HCT116 (cell line): ENCODE data around the gene CDCA3. TPM values are rescaled to one million over a fixed set of nuclear protein-coding genes. Genes with fewer than 3 reads are reported as not detected.

Source experiments
- ATAC-seq: fragments of 200-7000 bp; cut with Tn5 transposase; 2 replicates; pipeline ENCODE4 v1.9.1; 2020; ENCODE audit warnings: mild to moderate bottlenecking, moderate library complexity
- BruUV-seq: library from RNA; stranded (reverse); fragments of 400-500 nt; replicated peaks from 2 replicates; lab custom pipeline; 2021; lab: Mats Ljungman, UMichigan
- CTCF ChIA-PET: fragments of 300-600 bp; sonication (Branson Sonifier 250); formaldehyde crosslinking; loops from one replicate; lab custom pipeline; 2021; ENCODE audit warnings: antibody characterized with exemption; lab: Charles Lee
- POLR2A ChIA-PET: fragments of 300-600, 350-600 bp; sonication (Branson Sonifier 250); formaldehyde crosslinking; loops from one replicate; lab custom pipeline; 2021; ENCODE audit warnings: antibody characterized with exemption; lab: Charles Lee
- RAD21 ChIA-PET, 2 experiments: fragments of 300-600 bp; sonication (Branson Sonifier 250); formaldehyde crosslinking; loops; one replicate each; lab custom pipeline; 2023; ENCODE audit warnings: low total read pairs in 2 of 2; ENCODE audit not compliant: uncharacterized antibody in 2 of 2, unreplicated experiment in 2 of 2, low non-redundant PET in 1 of 2; lab: Charles Lee
- DNase-seq: peaks from one replicate; pipeline ENCODE4 v3.0.0-alpha.2; 2010; ENCODE audit warnings: low read depth, low spot score
- H2AFZ ChIP-seq: fragments of 200-600 bp; shearing (Covaris generic), sonication (generic); 2 replicates; pipeline ENCODE4 v1.6.1; 2017; ENCODE audit warnings: low read depth, mixed run types, mixed read lengths, antibody characterized with exemption, low read length; ENCODE audit not compliant: poor library complexity, severe bottlenecking
- H3K27ac ChIP-seq: 2 replicates; pipeline ENCODE4 v1.5.1; 2012; ENCODE audit warnings: low read depth, low read length
- H3K27me3 ChIP-seq: fragments of 200-600 bp; sonication (generic); 2 replicates; pipeline ENCODE4 v1.6.1; 2016; ENCODE audit warnings: mixed run types, low read length, mixed read lengths; ENCODE audit not compliant: insufficient read depth
- H3K36me3 ChIP-seq, 2 experiments: fragments of 200-500 bp in 1 of 2; fragments of 200-600 bp in 1 of 2; sonication (Bioruptor generic) in 1 of 2; sonication (generic) in 1 of 2; 2 replicates each; pipeline versions ENCODE4 v1.5.1 to v1.6.1; 2014 to 2016; ENCODE audit warnings: low read length in 2 of 2, inconsistent platforms in 1 of 2, mixed read lengths in 1 of 2, mixed run types in 1 of 2; ENCODE audit not compliant: insufficient read depth in 2 of 2, control insufficient read depth in 1 of 2
- H3K4me1 ChIP-seq, 2 experiments: fragments of 200-600 bp in 1 of 2; sonication (generic) in 1 of 2; 2 replicates each; pipeline versions ENCODE4 v1.5.1 to v1.6.1; 2012 to 2017; ENCODE audit warnings: low read length in 2 of 2, inconsistent platforms in 1 of 2, mild to moderate bottlenecking in 1 of 2, mixed read lengths in 1 of 2, mixed run types in 1 of 2, moderate library complexity in 1 of 2; ENCODE audit not compliant: insufficient read depth in 2 of 2, control insufficient read depth in 1 of 2
- H3K4me2 ChIP-seq: fragments of 200-600 bp; sonication (generic); 2 replicates; pipeline ENCODE4 v1.6.1; 2017; ENCODE audit warnings: mixed run types, low read length, mixed read lengths
- H3K4me3 ChIP-seq, 2 experiments: fragments of 200-600 bp in 1 of 2; sonication (generic) in 1 of 2; replicated peaks in 1 of 2; 2 replicates each; pipeline ENCODE4 v1.5.1; 2011 to 2016; ENCODE audit warnings: low read length in 2 of 2, control low read depth in 1 of 2, low read depth in 1 of 2, mild to moderate bottlenecking in 1 of 2, mixed read lengths in 1 of 2, mixed run types in 1 of 2
- H3K79me2 ChIP-seq: fragments of 200-600 bp; sonication (generic); 2 replicates; pipeline ENCODE4 v1.6.1; 2017; ENCODE audit warnings: mild to moderate bottlenecking, mixed run types, low read length, moderate library complexity, mixed read lengths; ENCODE audit not compliant: insufficient read depth
- H3K9ac ChIP-seq: fragments of 200-600 bp; sonication (generic); 2 replicates; pipeline ENCODE4 v1.6.1; 2016; ENCODE audit warnings: low read length, mixed read lengths
- H3K9me2 ChIP-seq: fragments of 200-600 bp; sonication (generic), shearing (Covaris generic); 2 replicates; pipeline ENCODE4 v1.6.1; 2017; ENCODE audit warnings: mixed run types, mild to moderate bottlenecking, moderate library complexity; ENCODE audit not compliant: insufficient read depth
- H3K9me3 ChIP-seq, 2 experiments: fragments of 200-500 bp in 1 of 2; fragments of 200-600 bp in 1 of 2; sonication (Bioruptor generic) in 1 of 2; sonication (generic) in 1 of 2; 2 replicates each; pipeline ENCODE4 v1.6.1; 2014 to 2017; ENCODE audit warnings: low read length in 2 of 2, mixed read lengths in 2 of 2, inconsistent platforms in 1 of 2, low read depth in 1 of 2, mild to moderate bottlenecking in 1 of 2, mixed run types in 1 of 2, moderate library complexity in 1 of 2; ENCODE audit not compliant: control insufficient read depth in 1 of 2, insufficient read depth in 1 of 2
- H4K20me1 ChIP-seq: fragments of 200-600 bp; sonication (generic), shearing (Covaris generic); 2 replicates; pipeline ENCODE4 v1.6.1; 2017; ENCODE audit warnings: mixed run types, mild to moderate bottlenecking, moderate library complexity; ENCODE audit not compliant: insufficient read depth
- CBX3 ChIP-seq: IDR thresholded peaks from 2 replicates; pipeline ENCODE4 v1.6.1; 2012; ENCODE audit warnings: low read depth
- CEBPB ChIP-seq: IDR thresholded peaks from 2 replicates; pipeline ENCODE4 v1.6.1; 2012; ENCODE audit warnings: low read depth
- ELF1 ChIP-seq: IDR thresholded peaks from 2 replicates; pipeline ENCODE4 v1.6.1; 2012; ENCODE audit warnings: low read depth, borderline replicate concordance
- EZH2phosphoT487 ChIP-seq: fragments of 200-600 bp; IDR thresholded peaks from 2 replicates; pipeline ENCODE4 v1.6.1; 2018; ENCODE audit warnings: antibody characterized with exemption, borderline replicate concordance
- FOSL1 ChIP-seq: IDR thresholded peaks from 2 replicates; pipeline ENCODE4 v1.6.1; 2012; ENCODE audit warnings: low read depth
- MAX ChIP-seq: IDR thresholded peaks from 2 replicates; pipeline ENCODE4 v1.6.1; 2012
- RAD21 ChIP-seq: IDR thresholded peaks from 2 replicates; pipeline ENCODE4 v1.6.1; 2012; ENCODE audit warnings: low read depth, mild to moderate bottlenecking
- SP1 ChIP-seq: IDR thresholded peaks from 2 replicates; pipeline ENCODE4 v1.6.1; 2012; ENCODE audit warnings: low read depth
- TCF7L2 ChIP-seq: IDR thresholded peaks from 2 replicates; pipeline ENCODE4 v1.7.0; 2011; ENCODE audit warnings: borderline replicate concordance, inconsistent platforms; ENCODE audit not compliant: insufficient read depth, insufficient read length; ENCODE audit errors: extremely low read depth
- YY1 ChIP-seq: IDR thresholded peaks from 2 replicates; pipeline ENCODE4 v1.6.1; 2011; ENCODE audit warnings: low read length, low read depth, moderate library complexity, mild to moderate bottlenecking; ENCODE audit not compliant: insufficient replicate concordance; ENCODE audit errors: extremely low read depth
- ZNF274 ChIP-seq: fragments of 200-500 bp; sonication (Bioruptor generic); IDR thresholded peaks from 2 replicates; pipeline ENCODE4 v1.6.1; 2014; ENCODE audit warnings: mild to moderate bottlenecking, low read depth, low read length, inconsistent platforms
- intact Hi-C: fragments of 100-400 bp; cut with micrococcal nuclease; formaldehyde crosslinking; loops from 2 replicates; pipeline ENCODE4 v1.10.0; 2022
- total RNA-seq: library from RNA; stranded (reverse); gene quantifications from one replicate; pipeline ENCODE4 v1.2.1, GENCODE V29; 2021; ENCODE audit not compliant: unreplicated experiment
- TF ChIP-seq, protein P1 (sequence below), 3 experiments: fragments of 200-600 bp in 1 of 3; sonication (generic) in 1 of 3; IDR thresholded peaks in 2 of 3; conservative IDR thresholded peaks in 1 of 3; 2 replicates each; pipeline ENCODE4 v1.5.1; 2012 to 2017; ENCODE audit warnings: low read depth in 2 of 3, low read length in 2 of 3, antibody characterized with exemption in 1 of 3, borderline replicate concordance in 1 of 3, control low read depth in 1 of 3, mild to moderate bottlenecking in 1 of 3, mixed read lengths in 1 of 3, mixed run types in 1 of 3, moderate library complexity in 1 of 3; ENCODE audit not compliant: insufficient read depth in 1 of 3
- TF ChIP-seq, protein P2 (sequence below): IDR thresholded peaks from 2 replicates; pipeline ENCODE4 v1.6.1; 2012

CDCA3 gene
- total RNA-seq, 1 experiment from 2014 or later: 63.0 TPM

- Histone ChIP-seq H3K9me2 (no peaks in the 10 kb centered on the region), H2AFZ (no peak overlapping the region), H3K27me3 (no peaks in the 10 kb centered on the region), H4K20me1 (no peaks in the 10 kb centered on the region), H3K27ac (no peak overlapping the region), H3K4me2 (no peak overlapping the region), H3K4me1 (peaks cover 0 to 15% of the 10 kb centered on the region in 2 experiments; a peak in 2 of 4 replicates), H3K79me2 (no peaks in the 10 kb centered on the region)
- ATAC-seq (no peak), DNase-seq (no peak)
- ChIA-PET RAD21 (no interaction called here), CTCF (interaction anchor here (5.5 kb wide), 1 partner anchor 15 kb away, joined by 38 read pairs; the partner anchor contains the start of genes CDCA3 and USP5)
- intact Hi-C loops: no loop called here
- no TSS peak for BruUV-seq
- TF ChIP-seq RAD21 (no peak), SP1 (no peak), ZNF274 (no peak), ELF1 (no peak), YY1 (no peak), FOSL1 (no peak), TCF7L2 (no peak), CEBPB (no peak), MAX (no peak), EZH2phosphoT487 (no peak)
- TF ChIP-seq, all 23 proteins: peak for 0
- H3K4me3 ChIP-seq: no peak overlapping the region
- POLR2A ChIA-PET: no interaction called here
- H3K36me3 ChIP-seq: peaks cover 11 to 22% of the 10 kb centered on the region in 2 experiments; a peak in 3 of 4 replicates
- H3K9ac ChIP-seq: no peak overlapping the region
- H3K9me3 ChIP-seq: no peaks in the 10 kb centered on the region
These were observed 14.2 kb downstream of the CDCA3 start for GRCh38 chr12:6836851-6837250.

- Histone ChIP-seq H3K27ac (no peak overlapping the region), H3K27me3 (no peaks in the 10 kb centered on the region), H4K20me1 (no peaks in the 10 kb centered on the region), H3K9ac (no peak overlapping the region), H3K9me3 (no peaks in the 10 kb centered on the region), H2AFZ (no peak overlapping the region), H3K4me1 (peaks cover 4 to 18% of the 10 kb centered on the region in 2 experiments), H3K4me3 (no peak overlapping the region), H3K4me2 (no peak overlapping the region), H3K9me2 (no peaks in the 10 kb centered on the region), H3K36me3 (peaks cover 16 to 33% of the 10 kb centered on the region in 2 experiments; a peak in 3 of 4 replicates), H3K79me2 (peaks cover 4% of the 10 kb centered on the region)
- DNase-seq (no peak), ATAC-seq (no peak)
- intact Hi-C loops: no loop called here
- ChIA-PET CTCF (interaction anchor here (0.7 to 5.5 kb wide), 11 partner anchors 9 to 145 kb away, joined by 3 to 38 read pairs (median 3); partner anchors contain the start of genes CDCA3, GPR162, MLF2 and PTMS), POLR2A (interaction anchor here (1.0 to 4.3 kb wide), 4 partner anchors 14 to 81 kb away, joined by 3 to 17 read pairs (median 4); partner anchors contain the start of genes CDCA3, MLF2, PTMS and USP5), RAD21 (no interaction called here)
- TF ChIP-seq, protein P1, sequence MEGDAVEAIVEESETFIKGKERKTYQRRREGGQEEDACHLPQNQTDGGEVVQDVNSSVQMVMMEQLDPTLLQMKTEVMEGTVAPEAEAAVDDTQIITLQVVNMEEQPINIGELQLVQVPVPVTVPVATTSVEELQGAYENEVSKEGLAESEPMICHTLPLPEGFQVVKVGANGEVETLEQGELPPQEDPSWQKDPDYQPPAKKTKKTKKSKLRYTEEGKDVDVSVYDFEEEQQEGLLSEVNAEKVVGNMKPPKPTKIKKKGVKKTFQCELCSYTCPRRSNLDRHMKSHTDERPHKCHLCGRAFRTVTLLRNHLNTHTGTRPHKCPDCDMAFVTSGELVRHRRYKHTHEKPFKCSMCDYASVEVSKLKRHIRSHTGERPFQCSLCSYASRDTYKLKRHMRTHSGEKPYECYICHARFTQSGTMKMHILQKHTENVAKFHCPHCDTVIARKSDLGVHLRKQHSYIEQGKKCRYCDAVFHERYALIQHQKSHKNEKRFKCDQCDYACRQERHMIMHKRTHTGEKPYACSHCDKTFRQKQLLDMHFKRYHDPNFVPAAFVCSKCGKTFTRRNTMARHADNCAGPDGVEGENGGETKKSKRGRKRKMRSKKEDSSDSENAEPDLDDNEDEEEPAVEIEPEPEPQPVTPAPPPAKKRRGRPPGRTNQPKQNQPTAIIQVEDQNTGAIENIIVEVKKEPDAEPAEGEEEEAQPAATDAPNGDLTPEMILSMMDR (IDR thresholded peaks at IDR 0.05 in 2 of 3, conservative IDR thresholded peaks at IDR 0.05 in 1 of 3; ENCODE audit: borderline replicate concordance in 1 of 3, insufficient read depth in 1 of 3, low read depth in 2 of 3, low read length in 2 of 3): no peak
- no peak for TF ChIP-seq CBX3
- TF ChIP-seq, protein P2, sequence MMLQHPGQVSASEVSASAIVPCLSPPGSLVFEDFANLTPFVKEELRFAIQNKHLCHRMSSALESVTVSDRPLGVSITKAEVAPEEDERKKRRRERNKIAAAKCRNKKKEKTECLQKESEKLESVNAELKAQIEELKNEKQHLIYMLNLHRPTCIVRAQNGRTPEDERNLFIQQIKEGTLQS: no peak
- BruUV-seq: no TSS peak
These were observed 16.2 kb downstream of the CDCA3 start for GRCh38 chr12:6834873-6835272.
